A673 (cell line): ENCODE measurements around the gene NRDC. TPM values are rescaled to one million over a fixed set of nuclear protein-coding genes. Genes with fewer than 3 reads are reported as not detected.

Source experiments
- BruUV-seq: library from RNA; stranded (reverse); fragments of 400-500 nt; replicated peaks from 2 replicates; lab custom pipeline; 2021; lab: Mats Ljungman, UMichigan
- CTCF ChIA-PET: fragments of 300-600 bp; sonication (Branson Sonifier 250); formaldehyde crosslinking; loops from one replicate; lab custom pipeline; 2022; ENCODE audit warnings: antibody characterized with exemption; lab: Charles Lee
- POLR2A ChIA-PET: fragments of 300-600 bp; sonication (Branson Sonifier 250); formaldehyde crosslinking; loops from one replicate; lab custom pipeline; 2022; ENCODE audit warnings: antibody characterized with exemption; ENCODE audit not compliant: low non-redundant PET; lab: Charles Lee
- DNase-seq: peaks from one replicate; pipeline ENCODE4 v3.0.0-alpha.2; 2015; ENCODE audit warnings: low spot score
- H3K27ac ChIP-seq: fragments of 200-600 bp; sonication (generic); 2 replicates; pipeline ENCODE4 v1.5.1; 2016; ENCODE audit warnings: mixed run types, low read depth, mild to moderate bottlenecking, mixed read lengths, antibody characterized with exemption, low read length; ENCODE audit not compliant: poor library complexity, severe bottlenecking
- H3K27me3 ChIP-seq: fragments of 200-600 bp; sonication (generic); replicated peaks from 2 replicates; pipeline ENCODE4 v1.6.1; 2017; ENCODE audit warnings: mixed run types, low read depth, mild to moderate bottlenecking, mixed read lengths, antibody characterized with exemption, low read length; ENCODE audit not compliant: insufficient read depth, poor library complexity
- H3K36me3 ChIP-seq: fragments of 200-600 bp; sonication (generic); 2 replicates; pipeline ENCODE4 v1.6.1; 2016; ENCODE audit warnings: mixed run types, mild to moderate bottlenecking, mixed read lengths, antibody characterized with exemption, low read length; ENCODE audit not compliant: insufficient read depth, poor library complexity, severe bottlenecking
- H3K4me1 ChIP-seq: fragments of 200-600 bp; sonication (generic); 2 replicates; pipeline ENCODE4 v1.6.1; 2017; ENCODE audit warnings: mixed run types, mild to moderate bottlenecking, mixed read lengths, antibody characterized with exemption, low read length; ENCODE audit not compliant: insufficient read depth, poor library complexity, severe bottlenecking
- H3K4me3 ChIP-seq: fragments of 200-600 bp; sonication (generic); 2 replicates; pipeline ENCODE4 v1.5.1; 2016; ENCODE audit warnings: low read depth, mixed run types, mild to moderate bottlenecking, mixed read lengths, low read length; ENCODE audit not compliant: poor library complexity, severe bottlenecking
- H3K9me3 ChIP-seq: fragments of 200-600 bp; sonication (generic); 2 replicates; pipeline ENCODE4 v1.6.1; 2016; ENCODE audit warnings: mixed run types, low read depth, mild to moderate bottlenecking, mixed read lengths, antibody characterized with exemption, low read length; ENCODE audit not compliant: poor library complexity, severe bottlenecking
- EZH2 ChIP-seq: fragments of 200-600 bp; sonication (generic); IDR thresholded peaks from 2 replicates; pipeline ENCODE4 v1.6.1; 2017; ENCODE audit warnings: borderline replicate concordance, low read depth, mild to moderate bottlenecking, mixed read lengths, antibody characterized with exemption, low read length; ENCODE audit not compliant: poor library complexity, severe bottlenecking
- intact Hi-C: fragments of 100-400 bp; cut with micrococcal nuclease; formaldehyde crosslinking; loops from one replicate; pipeline ENCODE4 v1.10.0; 2022; ENCODE audit not compliant: unreplicated experiment
- total RNA-seq: library from RNA; stranded (reverse); gene quantifications from 2 replicates; pipeline ENCODE4 v1.2.3, GENCODE V29; 2021
- TF ChIP-seq, protein P1 (sequence below): fragments of 300-800, 200-600 bp; sonication (generic); conservative IDR thresholded peaks from 2 replicates; pipeline ENCODE4 v1.5.1; 2017; ENCODE audit warnings: low read depth, mild to moderate bottlenecking, antibody characterized with exemption, low read length, moderate library complexity, mixed read lengths

The NRDC gene
- total RNA-seq, 1 experiment from 2014 or later, result 1,009 TPM

- H3K36me3 ChIP-seq, result peaks cover 97% of the 10 kb centered on the region
- H3K9me3 ChIP-seq, result no peaks in the 10 kb centered on the region
- peak overlapping the region; percentile 47 for H3K27ac ChIP-seq
- intact Hi-C loops, result no loop called here
- H3K27me3 ChIP-seq, result no peaks in the 10 kb centered on the region
- H3K4me3 ChIP-seq, result no peak overlapping the region
- ChIA-PET POLR2A (no interaction called here), CTCF (no interaction called here)
- BruUV-seq, result no TSS peak
- no peak for TF ChIP-seq EZH2
- TF ChIP-seq, protein P1, sequence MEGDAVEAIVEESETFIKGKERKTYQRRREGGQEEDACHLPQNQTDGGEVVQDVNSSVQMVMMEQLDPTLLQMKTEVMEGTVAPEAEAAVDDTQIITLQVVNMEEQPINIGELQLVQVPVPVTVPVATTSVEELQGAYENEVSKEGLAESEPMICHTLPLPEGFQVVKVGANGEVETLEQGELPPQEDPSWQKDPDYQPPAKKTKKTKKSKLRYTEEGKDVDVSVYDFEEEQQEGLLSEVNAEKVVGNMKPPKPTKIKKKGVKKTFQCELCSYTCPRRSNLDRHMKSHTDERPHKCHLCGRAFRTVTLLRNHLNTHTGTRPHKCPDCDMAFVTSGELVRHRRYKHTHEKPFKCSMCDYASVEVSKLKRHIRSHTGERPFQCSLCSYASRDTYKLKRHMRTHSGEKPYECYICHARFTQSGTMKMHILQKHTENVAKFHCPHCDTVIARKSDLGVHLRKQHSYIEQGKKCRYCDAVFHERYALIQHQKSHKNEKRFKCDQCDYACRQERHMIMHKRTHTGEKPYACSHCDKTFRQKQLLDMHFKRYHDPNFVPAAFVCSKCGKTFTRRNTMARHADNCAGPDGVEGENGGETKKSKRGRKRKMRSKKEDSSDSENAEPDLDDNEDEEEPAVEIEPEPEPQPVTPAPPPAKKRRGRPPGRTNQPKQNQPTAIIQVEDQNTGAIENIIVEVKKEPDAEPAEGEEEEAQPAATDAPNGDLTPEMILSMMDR, result no peak
- H3K4me1 ChIP-seq, result no peaks in the 10 kb centered on the region
- no peak for DNase-seq
Observed at GRCh38 chr1:51794260-51794659, 84.3 kb downstream of the NRDC start.

DNA sequence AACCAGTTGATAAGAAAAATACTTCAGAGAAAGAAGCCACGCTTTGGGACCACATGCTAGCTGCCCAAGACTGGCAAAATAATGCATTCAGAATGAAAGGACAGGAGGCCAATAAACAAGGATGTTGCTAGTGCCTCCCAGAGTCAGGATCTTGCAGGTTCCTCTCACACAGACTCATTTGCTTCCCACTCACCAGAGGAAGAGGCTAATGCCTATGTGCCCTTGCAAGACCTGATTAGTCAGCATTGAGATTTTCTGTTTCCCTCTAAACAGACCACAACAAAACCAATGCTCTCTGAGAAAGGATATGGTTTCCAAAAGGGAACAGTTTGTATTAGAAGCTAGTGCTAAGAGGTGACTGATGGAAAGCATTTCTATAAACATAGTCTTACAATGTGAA lies 85.7 kb downstream of the NRDC start:
- POLR2A ChIA-PET, result no interaction called here
- Histone ChIP-seq H3K27ac (peak overlapping the region; percentile 47), H3K36me3 (peaks cover 97% of the 10 kb centered on the region), H3K4me3 (no peak overlapping the region), H3K9me3 (no peaks in the 10 kb centered on the region), H3K27me3 (no peaks in the 10 kb centered on the region), H3K4me1 (no peaks in the 10 kb centered on the region)
- TF ChIP-seq EZH2, result no peak
- TF ChIP-seq, protein P1, result no peak
- no TSS peak for BruUV-seq
- no peak for DNase-seq
- intact Hi-C loops, result no loop called here
- CTCF ChIA-PET, result no interaction called here

DNA sequence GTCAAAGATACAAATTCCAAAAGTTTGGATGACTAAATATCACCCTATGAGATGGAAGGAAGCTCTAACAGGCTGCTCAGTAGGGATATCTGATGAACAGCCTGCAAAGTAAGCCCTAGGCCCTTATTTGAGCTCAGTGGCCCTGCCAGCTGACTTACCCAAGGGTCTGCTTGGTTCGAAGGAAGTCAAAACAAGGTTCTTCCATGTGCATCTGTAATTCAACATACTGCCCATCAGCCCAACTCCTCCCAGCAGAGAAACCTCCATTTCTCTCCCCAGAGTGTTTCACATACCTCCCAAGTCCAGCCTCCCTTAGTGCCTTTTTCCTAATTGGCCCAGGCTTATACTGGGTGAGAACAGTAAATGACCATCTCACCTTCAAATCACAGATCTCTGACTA lies 86.6 kb downstream of the NRDC start:
- intact Hi-C loops, result no loop called here
- no peaks in the 10 kb centered on the region for H3K27me3 ChIP-seq
- H3K27ac ChIP-seq, result no peak overlapping the region
- POLR2A ChIA-PET, result no interaction called here
- no peak overlapping the region for H3K4me3 ChIP-seq
- TF ChIP-seq, protein P1, result no peak
- TF ChIP-seq EZH2, result no peak
- no peaks in the 10 kb centered on the region for H3K9me3 ChIP-seq
- BruUV-seq, result no TSS peak
- CTCF ChIA-PET, result no interaction called here
- DNase-seq, result no peak
- no peaks in the 10 kb centered on the region for H3K4me1 ChIP-seq
- H3K36me3 ChIP-seq, result peaks cover 97% of the 10 kb centered on the region
